Measurements from ENCODE around the gene GRIK4.

Gene GRIK4

DNA sequence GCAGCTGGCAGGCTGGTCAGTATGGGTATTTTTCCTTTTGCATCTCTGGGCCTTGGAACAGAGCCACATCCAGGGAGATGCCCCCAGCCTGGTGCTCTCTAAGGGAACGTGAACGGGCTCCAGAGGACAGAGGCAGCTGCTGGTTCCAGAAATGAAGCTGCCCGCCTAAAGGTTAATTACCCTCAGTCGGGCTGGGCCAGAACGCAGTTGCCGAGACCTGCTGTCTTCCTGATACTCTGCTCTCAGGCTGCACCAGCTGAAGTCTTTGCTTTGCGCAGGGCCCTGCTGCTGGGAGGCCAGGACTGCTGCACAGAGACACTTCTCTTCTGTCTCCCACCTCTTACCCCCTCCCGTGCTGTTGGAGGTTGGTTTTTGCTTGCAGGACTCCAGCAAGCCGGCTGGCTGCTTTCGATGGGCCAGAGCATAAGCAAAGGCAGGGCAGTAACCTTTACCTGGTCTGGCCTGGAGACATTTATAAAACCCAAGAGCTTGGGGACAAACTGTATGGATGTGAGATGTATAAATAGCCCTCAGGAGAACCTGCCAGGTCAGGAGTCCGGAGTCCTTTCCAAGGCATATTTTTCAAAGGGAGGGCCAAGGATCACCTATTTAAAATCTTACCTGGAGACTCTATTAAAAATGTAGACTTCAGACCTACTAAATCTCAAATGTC lies 197.1 kb downstream of the GRIK4 start:
- DNase-seq (ENCODE audit: low read depth) = no peak

DNA sequence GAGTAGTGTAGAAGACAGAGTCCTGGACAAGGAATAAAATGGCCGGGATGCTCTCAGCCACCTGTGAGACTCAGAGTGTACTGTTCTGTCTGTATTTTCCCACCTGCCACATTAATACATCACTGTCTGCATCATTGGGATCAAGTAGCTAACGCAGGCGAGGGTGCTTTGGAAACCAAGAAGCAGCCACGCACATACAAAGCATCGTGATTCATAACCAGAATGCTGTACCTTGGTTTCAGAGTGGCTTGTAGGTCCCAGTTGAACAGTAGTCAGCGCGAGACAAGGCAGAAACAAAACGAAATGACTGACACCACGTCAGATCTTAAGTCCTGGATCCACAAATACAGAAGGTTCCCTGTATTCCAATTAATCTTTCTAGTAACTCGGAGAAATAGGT lies 198.3 kb downstream of the GRIK4 start:
- no peak for DNase-seq (ENCODE audit: low read depth)

- DNase-seq (ENCODE audit: low read depth) = peak; percentile 63
Observed at GRCh38 chr11:120710354-120711131, 199.0 kb downstream of the GRIK4 start.

DNA sequence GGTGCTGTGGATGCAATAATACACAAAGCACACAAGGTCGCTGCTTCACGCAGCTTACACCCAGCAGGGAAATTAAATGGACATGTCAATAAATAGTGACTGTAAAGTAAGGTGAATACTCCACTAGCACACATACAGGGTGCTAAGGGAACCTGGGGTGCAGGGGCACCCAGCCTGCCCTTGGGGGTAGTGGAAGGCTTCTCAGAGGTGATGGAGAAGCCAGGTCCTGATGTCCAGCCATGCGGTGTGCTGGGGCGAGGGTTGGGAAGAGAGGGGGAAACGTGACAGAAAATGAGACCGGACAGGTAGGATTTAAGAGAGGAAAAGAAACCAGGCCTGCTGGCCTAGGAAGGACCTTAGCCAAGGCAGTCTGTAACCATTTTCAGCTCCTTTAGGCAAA lies 200.5 kb downstream of the GRIK4 start:
- no peak for DNase-seq (ENCODE audit: low read depth)

DNA sequence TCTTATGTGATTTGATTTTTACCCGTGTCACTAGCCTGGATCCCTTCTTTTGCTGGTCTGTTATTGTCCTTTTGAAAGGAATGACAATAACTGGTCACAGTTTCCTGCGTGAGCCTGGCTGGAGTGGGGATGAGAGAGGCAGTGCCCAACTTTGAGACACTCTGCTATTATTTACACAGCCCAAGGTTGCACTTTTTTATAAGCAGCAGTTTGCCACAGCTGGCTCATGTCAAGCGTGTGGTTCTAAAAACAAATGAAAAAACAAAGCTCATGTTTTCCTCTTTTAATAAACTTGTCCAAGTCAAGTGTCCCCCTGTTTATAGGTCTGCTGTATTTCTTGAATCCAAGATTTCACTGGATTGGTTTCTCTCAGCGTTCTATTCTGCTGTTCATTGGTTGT lies 201.3 kb downstream of the GRIK4 start:
- no peak for DNase-seq (ENCODE audit: low read depth)

- DNase-seq (ENCODE audit: low read depth) = no peak
Observed at GRCh38 chr11:120713296-120713695, 201.7 kb downstream of the GRIK4 start.

GRCh38 chr11:120714438-120714837 lies 202.9 kb downstream of the GRIK4 start:
- no peak for DNase-seq (ENCODE audit: low read depth)

- DNase-seq (ENCODE audit: low read depth) = no peak
Observed at GRCh38 chr11:120715239-120715638, 203.7 kb downstream of the GRIK4 start.

DNA sequence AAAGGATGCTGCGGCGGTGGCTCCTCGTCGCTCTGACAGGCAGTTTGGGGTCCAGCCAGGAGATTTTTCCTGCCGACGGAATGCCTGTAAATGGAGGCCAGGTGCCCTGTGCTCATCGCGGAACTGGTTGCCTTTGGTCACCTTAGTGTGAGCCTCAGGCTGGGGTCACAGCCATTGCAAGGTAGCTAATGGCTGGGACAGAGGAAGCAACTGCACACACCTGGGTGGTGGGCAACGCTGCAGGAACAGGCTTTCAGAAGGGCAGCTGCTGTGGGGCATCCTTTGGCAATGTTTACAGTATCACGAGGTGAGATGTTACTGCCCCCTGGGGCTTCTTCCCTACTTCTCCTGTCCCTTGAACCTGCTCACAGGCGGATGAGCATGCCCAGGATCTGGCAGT lies 205.5 kb downstream of the GRIK4 start:
- DNase-seq (ENCODE audit: low read depth) = no peak

GRCh38 chr11:120717623-120718022 lies 206.1 kb downstream of the GRIK4 start:
- DNase-seq (ENCODE audit: low read depth) = no peak

- no peak for DNase-seq (ENCODE audit: low read depth)
Observed at GRCh38 chr11:120718171-120718570, 206.6 kb downstream of the GRIK4 start.

GRCh38 chr11:120719348-120719747 lies 207.8 kb downstream of the GRIK4 start:
- DNase-seq (ENCODE audit: low read depth) = no peak

DNA sequence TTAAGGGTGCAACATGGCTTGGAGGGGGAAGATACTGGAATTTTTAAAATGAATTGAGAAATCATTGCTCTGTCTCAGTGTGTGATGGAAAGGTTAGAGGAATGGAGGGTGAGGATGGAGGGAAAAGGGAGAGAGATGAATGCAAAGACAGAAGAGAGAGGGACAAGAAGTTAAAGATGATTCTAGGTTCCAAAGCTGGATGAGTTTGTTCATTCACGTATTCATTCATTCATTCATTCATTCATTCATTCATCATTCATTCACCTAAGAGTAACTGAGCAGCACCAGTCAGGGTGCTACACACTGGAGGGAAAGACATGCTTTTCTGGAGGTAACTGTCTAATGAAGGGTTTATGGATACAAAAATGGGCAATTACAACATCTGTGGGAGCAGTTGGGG lies 209.2 kb downstream of the GRIK4 start:
- no peak for DNase-seq (ENCODE audit: low read depth)

- DNase-seq (ENCODE audit: low read depth) = no peak
Observed at GRCh38 chr11:120722524-120722923, 211.0 kb downstream of the GRIK4 start.

DNA sequence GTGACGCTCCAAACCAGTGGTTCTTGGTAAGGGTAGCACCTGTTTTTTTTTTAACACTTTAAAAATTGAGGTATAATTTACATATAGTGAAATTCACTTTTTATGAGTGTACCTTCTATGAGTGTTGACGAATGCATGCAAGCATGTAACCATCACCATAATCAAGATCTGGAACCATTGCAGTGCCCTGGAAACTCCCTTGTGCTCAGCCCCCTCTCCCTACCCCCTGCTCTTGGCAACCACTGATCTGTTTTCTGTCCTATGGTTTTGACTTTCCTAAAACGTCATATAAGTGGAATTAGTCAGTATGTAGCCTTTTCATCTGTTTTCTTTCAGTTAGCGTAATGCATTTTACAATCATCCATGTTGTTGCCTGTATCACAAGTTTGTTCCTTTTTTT lies 212.2 kb downstream of the GRIK4 start:
- DNase-seq (ENCODE audit: low read depth) = no peak

- no peak for DNase-seq (ENCODE audit: low read depth)
Observed at GRCh38 chr11:120727752-120728151, 216.2 kb downstream of the GRIK4 start.

DNA sequence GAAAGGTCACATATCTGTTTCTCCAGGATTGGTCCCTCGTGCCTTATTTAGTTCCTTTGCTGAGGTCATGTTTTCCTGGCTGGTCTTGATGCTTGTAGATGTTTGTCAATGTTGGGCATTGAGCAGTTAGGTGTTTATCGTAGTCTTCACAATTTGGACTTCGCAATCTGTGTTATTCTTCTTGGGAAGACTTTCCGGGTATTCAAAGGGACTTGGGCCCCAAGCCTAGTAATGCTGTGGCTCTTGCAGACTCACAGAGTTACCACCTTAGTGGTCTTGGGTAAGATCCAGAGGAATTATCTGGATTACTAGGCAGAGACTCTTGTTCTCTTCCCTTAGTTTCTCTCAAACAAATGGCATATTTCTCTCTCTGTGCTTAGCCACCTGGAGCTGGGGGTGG lies 223.5 kb downstream of the GRIK4 start:
- DNase-seq (ENCODE audit: low read depth) = no peak

GRCh38 chr11:120738516-120739046 lies 227.0 kb downstream of the GRIK4 start:
- DNase-seq (ENCODE audit: low read depth) = no peak

DNA sequence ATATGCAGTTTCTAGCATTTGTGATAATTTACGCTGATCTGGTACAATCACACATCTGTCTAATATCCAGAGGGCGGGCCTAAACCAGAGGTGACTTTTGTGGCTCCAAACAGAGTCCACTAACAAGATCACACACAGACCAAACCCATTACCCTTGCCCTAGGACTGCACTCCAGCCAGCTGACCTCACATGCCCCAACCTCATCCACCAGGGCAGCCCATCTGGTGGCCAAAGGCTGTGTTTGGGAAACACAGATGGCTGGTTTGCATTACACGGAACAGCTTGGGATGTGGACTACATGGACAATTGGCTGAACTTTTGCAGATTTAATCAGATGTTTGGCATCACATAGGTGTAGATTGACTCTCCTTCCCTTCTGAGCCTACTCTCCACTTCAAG lies 228.2 kb downstream of the GRIK4 start:
- no peak for DNase-seq (ENCODE audit: low read depth)

DNA sequence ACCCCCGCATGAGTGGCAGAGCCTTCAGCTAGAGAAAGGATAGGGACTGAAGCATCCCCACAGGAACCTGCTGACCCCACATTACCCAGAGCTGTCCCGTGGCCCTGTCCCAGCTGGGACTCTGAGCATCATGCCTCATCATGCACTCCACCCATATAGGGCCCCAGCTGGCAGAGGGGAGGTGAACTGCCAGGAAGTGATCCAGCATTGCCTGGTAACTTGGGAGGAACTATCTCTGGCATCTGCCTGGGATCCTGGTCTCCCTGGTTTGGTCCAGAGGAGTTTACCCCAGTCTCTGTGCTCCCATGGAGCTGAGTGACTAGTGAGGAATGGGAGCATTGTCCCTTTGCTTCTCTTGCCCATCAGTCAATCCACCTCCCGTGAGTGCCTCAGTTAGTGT lies 228.8 kb downstream of the GRIK4 start:
- DNase-seq (ENCODE audit: low read depth) = no peak

- no peak for DNase-seq (ENCODE audit: low read depth)
Observed at GRCh38 chr11:120744016-120744994, 232.8 kb downstream of the GRIK4 start.

DNA sequence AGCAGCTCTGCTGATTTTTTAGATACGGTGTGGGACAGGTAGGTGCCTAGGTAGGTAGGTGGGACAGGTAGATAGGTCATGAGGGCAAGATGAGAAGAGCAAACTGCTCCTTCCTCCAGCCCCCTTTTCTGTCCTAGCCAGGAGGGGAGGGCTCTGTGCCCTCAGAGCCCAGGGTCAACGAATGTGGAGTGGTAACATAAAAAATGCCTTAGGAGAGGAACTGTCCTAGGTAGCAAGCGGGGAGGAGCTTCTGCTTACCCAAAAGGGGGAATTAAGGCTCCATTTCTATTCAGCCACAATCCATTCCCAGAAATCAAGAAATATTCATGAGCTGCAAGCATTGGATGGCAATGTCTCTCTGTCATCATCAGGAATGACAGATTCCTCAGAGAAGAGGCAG lies 234.8 kb downstream of the GRIK4 start:
- DNase-seq (ENCODE audit: low read depth) = no peak

All from GM04504 (cell line).